Measurements from ENCODE around the gene ACP3. TPM values are rescaled to one million over a fixed set of nuclear protein-coding genes. Genes with fewer than 3 reads are reported as not detected.

The ACP3 gene
- total and polyA plus RNA-seq, 9 of the 15 experiments (the other 6 are each of a cell fraction or from before 2014, with no cell fraction given) = 0.08 to 1.1 (median 0.21) TPM

DNA sequence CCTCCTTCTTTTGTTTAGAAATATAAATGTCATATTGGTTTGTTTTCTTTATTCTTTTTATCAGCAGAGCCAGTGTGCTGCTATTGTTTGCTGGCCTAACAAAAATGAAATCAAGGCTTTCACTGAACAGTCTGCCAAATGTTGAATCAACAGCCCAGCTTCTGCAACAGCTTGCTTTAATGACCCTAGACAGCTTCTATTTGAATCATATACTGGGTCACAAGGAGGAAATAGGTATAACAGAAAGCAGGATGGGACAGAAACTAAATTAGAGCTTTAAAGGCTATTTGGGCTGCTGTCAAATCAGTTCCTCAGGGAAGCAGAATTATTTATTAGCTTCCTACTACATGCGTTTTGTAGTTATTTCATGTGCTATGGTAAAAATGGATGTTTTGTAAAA, 88.0 kb downstream of the ACP3 start:
- Histone ChIP-seq H3K9me3 (replicated peaks; ENCODE audit: control insufficient read depth, insufficient read depth, low read depth, low read length) (no peaks in the 10 kb centered on the region), H3K4me3 (no peak overlapping the region), H3K9me1 (ENCODE audit: control insufficient read depth, insufficient read depth, low read length) (no peaks in the 10 kb centered on the region), H4K20me1 (replicated peaks; ENCODE audit: control insufficient read depth, insufficient read depth, low read length) (no peaks in the 10 kb centered on the region), H2AFZ (ENCODE audit: low read depth, low read length) (no peak overlapping the region), H3K36me3 (ENCODE audit: control insufficient read depth, insufficient read depth, low read length) (no peaks in the 10 kb centered on the region), H3K79me2 (ENCODE audit: control insufficient read depth, insufficient read depth, low read length) (no peaks in the 10 kb centered on the region), H3K27ac (ENCODE audit: extremely low read depth, low read depth, low read length) (no peak overlapping the region), H3K27me3 (ENCODE audit: control insufficient read depth in 2 of 2, insufficient read depth in 2 of 2, low read length in 2 of 2) (peaks cover 0 to 7% of the 10 kb centered on the region in 2 experiments; a peak in 1 of 5 replicates), H3K4me1 (replicated peaks in 1 of 2; ENCODE audit: control insufficient read depth in 2 of 2, insufficient read depth in 2 of 2, low read length in 2 of 2) (no peaks in the 10 kb centered on the region), H3K9ac (ENCODE audit: insufficient read depth in 1 of 2, low read depth in 2 of 2, low read length in 2 of 2) (no peak overlapping the region), H3K4me2 (ENCODE audit: insufficient read depth, low read length) (no peak overlapping the region)
- 27% methylated on average over 1 of the region's 1 CpG for WGBS (ENCODE audit: insufficient coverage, low coverage, missing lambda C conversion rate)
- no TSS peak for BruUV-seq (replicated peaks)
- ChIA-PET POLR2A (interaction anchor here (0.6 kb wide), 1 partner anchor 221 kb away, joined by 3 read pairs; no protein-coding TSS in a partner anchor), CTCF (ENCODE audit: low intra/inter-chr PET ratio) (no interaction called here)
- TF ChIP-seq RBM39 (optimal IDR thresholded peaks at IDR 0.05; ENCODE audit: low read depth, low read length) (no peak), ZNF121 (CRISPR knock-in tag; conservative IDR thresholded peaks at IDR 0.05) (no peak), ERF (CRISPR knock-in tag; IDR thresholded peaks at IDR 0.05) (no peak), SPI1 (IDR thresholded peaks at IDR 0.05; ENCODE audit: borderline replicate concordance, low read depth, low read length) (no peak), SMAD2 (IDR thresholded peaks at IDR 0.05; ENCODE audit: low read depth, low read length) (no peak), MIER1 (IDR thresholded peaks at IDR 0.05; ENCODE audit: low read depth) (no peak), RFX7 (CRISPR knock-in tag; IDR thresholded peaks at IDR 0.05) (no peak)
- TF ChIP-seq, protein P1, sequence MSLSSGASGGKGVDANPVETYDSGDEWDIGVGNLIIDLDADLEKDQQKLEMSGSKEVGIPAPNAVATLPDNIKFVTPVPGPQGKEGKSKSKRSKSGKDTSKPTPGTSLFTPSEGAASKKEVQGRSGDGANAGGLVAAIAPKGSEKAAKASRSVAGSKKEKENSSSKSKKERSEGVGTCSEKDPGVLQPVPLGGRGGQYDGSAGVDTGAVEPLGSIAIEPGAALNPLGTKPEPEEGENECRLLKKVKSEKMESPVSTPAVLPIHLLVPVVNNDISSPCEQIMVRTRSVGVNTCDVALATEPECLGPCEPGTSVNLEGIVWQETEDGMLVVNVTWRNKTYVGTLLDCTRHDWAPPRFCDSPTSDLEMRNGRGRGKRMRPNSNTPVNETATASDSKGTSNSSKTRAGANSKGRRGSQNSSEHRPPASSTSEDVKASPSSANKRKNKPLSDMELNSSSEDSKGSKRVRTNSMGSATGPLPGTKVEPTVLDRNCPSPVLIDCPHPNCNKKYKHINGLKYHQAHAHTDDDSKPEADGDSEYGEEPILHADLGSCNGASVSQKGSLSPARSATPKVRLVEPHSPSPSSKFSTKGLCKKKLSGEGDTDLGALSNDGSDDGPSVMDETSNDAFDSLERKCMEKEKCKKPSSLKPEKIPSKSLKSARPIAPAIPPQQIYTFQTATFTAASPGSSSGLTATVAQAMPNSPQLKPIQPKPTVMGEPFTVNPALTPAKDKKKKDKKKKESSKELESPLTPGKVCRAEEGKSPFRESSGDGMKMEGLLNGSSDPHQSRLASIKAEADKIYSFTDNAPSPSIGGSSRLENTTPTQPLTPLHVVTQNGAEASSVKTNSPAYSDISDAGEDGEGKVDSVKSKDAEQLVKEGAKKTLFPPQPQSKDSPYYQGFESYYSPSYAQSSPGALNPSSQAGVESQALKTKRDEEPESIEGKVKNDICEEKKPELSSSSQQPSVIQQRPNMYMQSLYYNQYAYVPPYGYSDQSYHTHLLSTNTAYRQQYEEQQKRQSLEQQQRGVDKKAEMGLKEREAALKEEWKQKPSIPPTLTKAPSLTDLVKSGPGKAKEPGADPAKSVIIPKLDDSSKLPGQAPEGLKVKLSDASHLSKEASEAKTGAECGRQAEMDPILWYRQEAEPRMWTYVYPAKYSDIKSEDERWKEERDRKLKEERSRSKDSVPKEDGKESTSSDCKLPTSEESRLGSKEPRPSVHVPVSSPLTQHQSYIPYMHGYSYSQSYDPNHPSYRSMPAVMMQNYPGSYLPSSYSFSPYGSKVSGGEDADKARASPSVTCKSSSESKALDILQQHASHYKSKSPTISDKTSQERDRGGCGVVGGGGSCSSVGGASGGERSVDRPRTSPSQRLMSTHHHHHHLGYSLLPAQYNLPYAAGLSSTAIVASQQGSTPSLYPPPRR (CRISPR knock-in tag; IDR thresholded peaks at IDR 0.05; ENCODE audit: borderline replicate concordance) = no peak
- TF ChIP-seq, protein P2, sequence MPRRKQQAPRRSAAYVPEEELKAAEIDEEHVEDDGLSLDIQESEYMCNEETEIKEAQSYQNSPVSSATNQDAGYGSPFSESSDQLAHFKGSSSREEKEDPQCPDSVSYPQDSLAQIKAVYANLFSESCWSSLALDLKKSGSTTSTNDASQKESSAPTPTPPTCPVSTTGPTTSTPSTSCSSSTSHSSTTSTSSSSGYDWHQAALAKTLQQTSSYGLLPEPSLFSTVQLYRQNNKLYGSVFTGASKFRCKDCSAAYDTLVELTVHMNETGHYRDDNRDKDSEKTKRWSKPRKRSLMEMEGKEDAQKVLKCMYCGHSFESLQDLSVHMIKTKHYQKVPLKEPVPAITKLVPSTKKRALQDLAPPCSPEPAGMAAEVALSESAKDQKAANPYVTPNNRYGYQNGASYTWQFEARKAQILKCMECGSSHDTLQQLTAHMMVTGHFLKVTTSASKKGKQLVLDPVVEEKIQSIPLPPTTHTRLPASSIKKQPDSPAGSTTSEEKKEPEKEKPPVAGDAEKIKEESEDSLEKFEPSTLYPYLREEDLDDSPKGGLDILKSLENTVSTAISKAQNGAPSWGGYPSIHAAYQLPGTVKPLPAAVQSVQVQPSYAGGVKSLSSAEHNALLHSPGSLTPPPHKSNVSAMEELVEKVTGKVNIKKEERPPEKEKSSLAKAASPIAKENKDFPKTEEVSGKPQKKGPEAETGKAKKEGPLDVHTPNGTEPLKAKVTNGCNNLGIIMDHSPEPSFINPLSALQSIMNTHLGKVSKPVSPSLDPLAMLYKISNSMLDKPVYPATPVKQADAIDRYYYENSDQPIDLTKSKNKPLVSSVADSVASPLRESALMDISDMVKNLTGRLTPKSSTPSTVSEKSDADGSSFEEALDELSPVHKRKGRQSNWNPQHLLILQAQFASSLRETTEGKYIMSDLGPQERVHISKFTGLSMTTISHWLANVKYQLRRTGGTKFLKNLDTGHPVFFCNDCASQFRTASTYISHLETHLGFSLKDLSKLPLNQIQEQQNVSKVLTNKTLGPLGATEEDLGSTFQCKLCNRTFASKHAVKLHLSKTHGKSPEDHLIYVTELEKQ (CRISPR knock-in tag; IDR thresholded peaks at IDR 0.05) = no peak
- TF ChIP-seq, protein P3, sequence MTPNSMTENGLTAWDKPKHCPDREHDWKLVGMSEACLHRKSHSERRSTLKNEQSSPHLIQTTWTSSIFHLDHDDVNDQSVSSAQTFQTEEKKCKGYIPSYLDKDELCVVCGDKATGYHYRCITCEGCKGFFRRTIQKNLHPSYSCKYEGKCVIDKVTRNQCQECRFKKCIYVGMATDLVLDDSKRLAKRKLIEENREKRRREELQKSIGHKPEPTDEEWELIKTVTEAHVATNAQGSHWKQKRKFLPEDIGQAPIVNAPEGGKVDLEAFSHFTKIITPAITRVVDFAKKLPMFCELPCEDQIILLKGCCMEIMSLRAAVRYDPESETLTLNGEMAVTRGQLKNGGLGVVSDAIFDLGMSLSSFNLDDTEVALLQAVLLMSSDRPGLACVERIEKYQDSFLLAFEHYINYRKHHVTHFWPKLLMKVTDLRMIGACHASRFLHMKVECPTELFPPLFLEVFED (CRISPR knock-in tag; conservative IDR thresholded peaks at IDR 0.05) = no peak
- ATAC-seq = no peak
- no peak for DNase-seq (ENCODE audit: extremely low read depth in 1 of 4, low spot score in 3 of 4)
- FAIRE-seq = no peak
- in situ Hi-C loops (cut with MboI) (no loop called here), intact Hi-C loops (cut with micrococcal nuclease) (no loop called here)

Measured in K562 (cell line).